WTC11 (cell line): ENCODE measurements around the gene GPR157.

ENCODE experiments used
- ATF3 ChIP-seq: sonication (generic); formaldehyde crosslinking; conservative IDR thresholded peaks from 2 replicates; pipeline ENCODE4 v1.8.1; 2022; ENCODE audit warnings: mild to moderate bottlenecking, missing genetic modification reagents
- CREB1 ChIP-seq: sonication (generic); formaldehyde crosslinking; IDR thresholded peaks from 2 replicates; pipeline ENCODE4 v1.8.0; 2023; ENCODE audit warnings: mild to moderate bottlenecking, missing genetic modification reagents
- E2F1 ChIP-seq: sonication (generic); formaldehyde crosslinking; IDR thresholded peaks from 2 replicates; pipeline ENCODE4 v1.8.0; 2022; ENCODE audit warnings: mild to moderate bottlenecking, missing genetic modification reagents
- ESRRA ChIP-seq: sonication (generic); formaldehyde crosslinking; IDR thresholded peaks from 2 replicates; pipeline ENCODE4 v1.8.1; 2022; ENCODE audit warnings: mild to moderate bottlenecking, missing genetic modification reagents, borderline replicate concordance
- IRF2 ChIP-seq: sonication (generic); formaldehyde crosslinking; IDR thresholded peaks from 2 replicates; pipeline ENCODE4 v1.8.0; 2022; ENCODE audit warnings: low read depth, missing genetic modification reagents, borderline replicate concordance
- MAX ChIP-seq: sonication (generic); formaldehyde crosslinking; IDR thresholded peaks from 2 replicates; pipeline ENCODE4 v1.8.0; 2022; ENCODE audit warnings: mild to moderate bottlenecking, missing genetic modification reagents
- STAT6 ChIP-seq: sonication (generic); formaldehyde crosslinking; conservative IDR thresholded peaks from 2 replicates; pipeline ENCODE4 v1.8.1; 2023; ENCODE audit warnings: mild to moderate bottlenecking, low read depth, missing genetic modification reagents, moderate library complexity
- TEAD4 ChIP-seq: sonication (generic); formaldehyde crosslinking; IDR thresholded peaks from 2 replicates; pipeline ENCODE4 v1.8.0; 2022; ENCODE audit warnings: mild to moderate bottlenecking, missing genetic modification reagents
- ZNF138 ChIP-seq: sonication (generic); formaldehyde crosslinking; conservative IDR thresholded peaks from 2 replicates; pipeline ENCODE4 v1.8.1; 2022; ENCODE audit warnings: mild to moderate bottlenecking, moderate library complexity, missing genetic modification reagents
- ZNF263 ChIP-seq: sonication (generic); formaldehyde crosslinking; IDR thresholded peaks from 2 replicates; pipeline ENCODE4 v1.8.1; 2022; ENCODE audit warnings: low read depth, mild to moderate bottlenecking, moderate library complexity, missing genetic modification reagents
- ZNF416 ChIP-seq: fragments of 250-450 bp; sonication (Bioruptor Pico); IDR thresholded peaks from 2 replicates; pipeline ENCODE4 v1.9.0; 2021; ENCODE audit warnings: mild to moderate bottlenecking, inconsistent platforms
- TF ChIP-seq, protein P1 (sequence below): fragments of 200-600 bp; IDR thresholded peaks from 2 replicates; pipeline ENCODE4 v1.8.0; 2022; ENCODE audit warnings: antibody characterized with exemption
- TF ChIP-seq, protein P2 (sequence below): sonication (generic); formaldehyde crosslinking; IDR thresholded peaks from 2 replicates; pipeline ENCODE4 v1.8.1; 2023; ENCODE audit warnings: mild to moderate bottlenecking, missing genetic modification reagents, moderate library complexity

- TF ChIP-seq TEAD4: no peak
- TF ChIP-seq ZNF263 (CRISPR knock-in tag): no peak
- TF ChIP-seq, protein P1, sequence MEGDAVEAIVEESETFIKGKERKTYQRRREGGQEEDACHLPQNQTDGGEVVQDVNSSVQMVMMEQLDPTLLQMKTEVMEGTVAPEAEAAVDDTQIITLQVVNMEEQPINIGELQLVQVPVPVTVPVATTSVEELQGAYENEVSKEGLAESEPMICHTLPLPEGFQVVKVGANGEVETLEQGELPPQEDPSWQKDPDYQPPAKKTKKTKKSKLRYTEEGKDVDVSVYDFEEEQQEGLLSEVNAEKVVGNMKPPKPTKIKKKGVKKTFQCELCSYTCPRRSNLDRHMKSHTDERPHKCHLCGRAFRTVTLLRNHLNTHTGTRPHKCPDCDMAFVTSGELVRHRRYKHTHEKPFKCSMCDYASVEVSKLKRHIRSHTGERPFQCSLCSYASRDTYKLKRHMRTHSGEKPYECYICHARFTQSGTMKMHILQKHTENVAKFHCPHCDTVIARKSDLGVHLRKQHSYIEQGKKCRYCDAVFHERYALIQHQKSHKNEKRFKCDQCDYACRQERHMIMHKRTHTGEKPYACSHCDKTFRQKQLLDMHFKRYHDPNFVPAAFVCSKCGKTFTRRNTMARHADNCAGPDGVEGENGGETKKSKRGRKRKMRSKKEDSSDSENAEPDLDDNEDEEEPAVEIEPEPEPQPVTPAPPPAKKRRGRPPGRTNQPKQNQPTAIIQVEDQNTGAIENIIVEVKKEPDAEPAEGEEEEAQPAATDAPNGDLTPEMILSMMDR: no peak
- TF ChIP-seq CREB1: no peak
- no peak for TF ChIP-seq ATF3 (CRISPR knock-in tag)
- no peak for TF ChIP-seq IRF2 (CRISPR knock-in tag)
- no peak for TF ChIP-seq ESRRA (CRISPR knock-in tag)
- no peak for TF ChIP-seq STAT6 (CRISPR knock-in tag)
- TF ChIP-seq, protein P2, sequence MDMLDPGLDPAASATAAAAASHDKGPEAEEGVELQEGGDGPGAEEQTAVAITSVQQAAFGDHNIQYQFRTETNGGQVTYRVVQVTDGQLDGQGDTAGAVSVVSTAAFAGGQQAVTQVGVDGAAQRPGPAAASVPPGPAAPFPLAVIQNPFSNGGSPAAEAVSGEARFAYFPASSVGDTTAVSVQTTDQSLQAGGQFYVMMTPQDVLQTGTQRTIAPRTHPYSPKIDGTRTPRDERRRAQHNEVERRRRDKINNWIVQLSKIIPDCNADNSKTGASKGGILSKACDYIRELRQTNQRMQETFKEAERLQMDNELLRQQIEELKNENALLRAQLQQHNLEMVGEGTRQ (CRISPR knock-in tag): no peak
- TF ChIP-seq MAX (CRISPR knock-in tag): no peak
- no peak for TF ChIP-seq E2F1 (CRISPR knock-in tag)
- no peak for TF ChIP-seq ZNF138 (CRISPR knock-in tag)
- TF ChIP-seq ZNF416 (CRISPR knock-in tag): no peak
Measured at GRCh38 chr1:9143250-9143649, 14.3 kb upstream of the GPR157 start.
